RWPE2 (cell line): Measurements from ENCODE around the gene RNF38.
"Not testable (repeated sequence)": the region's sequence is repeated elsewhere in the genome, so short reads cannot be mapped to it uniquely, and the experiment has no call there.

Experiments
- ATAC-seq: fragments of 200-7000 bp; cut with Tn5 transposase; 3 replicates; pipeline ENCODE4 v1.9.1; 2021; ENCODE audit warnings: low read depth
- DNase-seq: peaks from one replicate; pipeline ENCODE4 v3.0.0-alpha.2; 2020; ENCODE audit warnings: low spot score
- H3K27ac ChIP-seq: fragments of 450-650 bp; 2 replicates; pipeline ENCODE4 v1.5.1; 2017; ENCODE audit warnings: mild to moderate bottlenecking; ENCODE audit not compliant: poor library complexity, severe bottlenecking
- H3K27me3 ChIP-seq: fragments of 250-450 bp; sonication (Bioruptor Pico); 2 replicates; pipeline ENCODE4 v1.5.1; 2021; ENCODE audit warnings: mild to moderate bottlenecking, moderate library complexity; ENCODE audit not compliant: insufficient read depth, poor library complexity, severe bottlenecking
- H3K36me3 ChIP-seq: fragments of 250-450 bp; sonication (Bioruptor Pico); 2 replicates; pipeline ENCODE4 v1.5.1; 2020; ENCODE audit warnings: low read depth, mild to moderate bottlenecking, moderate library complexity
- H3K4me1 ChIP-seq: fragments of 250-450 bp; sonication (Bioruptor Pico); 2 replicates; pipeline ENCODE4 v1.5.1; 2021; ENCODE audit warnings: mild to moderate bottlenecking, moderate library complexity; ENCODE audit not compliant: insufficient read depth, poor library complexity, severe bottlenecking
- H3K4me3 ChIP-seq: fragments of 250-450 bp; sonication (Bioruptor Pico); 2 replicates; pipeline ENCODE4 v1.5.1; 2021; ENCODE audit warnings: mild to moderate bottlenecking, moderate library complexity; ENCODE audit not compliant: severe bottlenecking
- H3K9me3 ChIP-seq: fragments of 250-450 bp; sonication (Bioruptor Pico); 2 replicates; pipeline ENCODE4 v1.5.1; 2021; ENCODE audit warnings: mild to moderate bottlenecking, moderate library complexity; ENCODE audit not compliant: severe bottlenecking
- TF ChIP-seq, protein P1 (sequence below): fragments of 450-650 bp; IDR thresholded peaks from one replicate; pipeline ENCODE4 v1.5.1; 2017; ENCODE audit warnings: mild to moderate bottlenecking, moderate library complexity; ENCODE audit not compliant: poor library complexity, severe bottlenecking

Gene RNF38

GRCh38 chr9:36400332-36401163, 479 bp upstream of the RNF38 start:
- DNase-seq = peak; percentile 86
- peaks cover 6% of the 10 kb centered on the region; the same call in 1 of the 2 replicates for H3K36me3 ChIP-seq
- H3K27ac ChIP-seq = peak overlapping the region; percentile 83
- peak; percentile 82 for ATAC-seq
- peak overlapping the region; percentile 66 for H3K4me3 ChIP-seq
- peaks cover 13% of the 10 kb centered on the region for H3K4me1 ChIP-seq
- H3K9me3 ChIP-seq = no peaks in the 10 kb centered on the region
- TF ChIP-seq, protein P1, sequence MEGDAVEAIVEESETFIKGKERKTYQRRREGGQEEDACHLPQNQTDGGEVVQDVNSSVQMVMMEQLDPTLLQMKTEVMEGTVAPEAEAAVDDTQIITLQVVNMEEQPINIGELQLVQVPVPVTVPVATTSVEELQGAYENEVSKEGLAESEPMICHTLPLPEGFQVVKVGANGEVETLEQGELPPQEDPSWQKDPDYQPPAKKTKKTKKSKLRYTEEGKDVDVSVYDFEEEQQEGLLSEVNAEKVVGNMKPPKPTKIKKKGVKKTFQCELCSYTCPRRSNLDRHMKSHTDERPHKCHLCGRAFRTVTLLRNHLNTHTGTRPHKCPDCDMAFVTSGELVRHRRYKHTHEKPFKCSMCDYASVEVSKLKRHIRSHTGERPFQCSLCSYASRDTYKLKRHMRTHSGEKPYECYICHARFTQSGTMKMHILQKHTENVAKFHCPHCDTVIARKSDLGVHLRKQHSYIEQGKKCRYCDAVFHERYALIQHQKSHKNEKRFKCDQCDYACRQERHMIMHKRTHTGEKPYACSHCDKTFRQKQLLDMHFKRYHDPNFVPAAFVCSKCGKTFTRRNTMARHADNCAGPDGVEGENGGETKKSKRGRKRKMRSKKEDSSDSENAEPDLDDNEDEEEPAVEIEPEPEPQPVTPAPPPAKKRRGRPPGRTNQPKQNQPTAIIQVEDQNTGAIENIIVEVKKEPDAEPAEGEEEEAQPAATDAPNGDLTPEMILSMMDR = no peak
- H3K27me3 ChIP-seq = no peaks in the 10 kb centered on the region

DNA sequence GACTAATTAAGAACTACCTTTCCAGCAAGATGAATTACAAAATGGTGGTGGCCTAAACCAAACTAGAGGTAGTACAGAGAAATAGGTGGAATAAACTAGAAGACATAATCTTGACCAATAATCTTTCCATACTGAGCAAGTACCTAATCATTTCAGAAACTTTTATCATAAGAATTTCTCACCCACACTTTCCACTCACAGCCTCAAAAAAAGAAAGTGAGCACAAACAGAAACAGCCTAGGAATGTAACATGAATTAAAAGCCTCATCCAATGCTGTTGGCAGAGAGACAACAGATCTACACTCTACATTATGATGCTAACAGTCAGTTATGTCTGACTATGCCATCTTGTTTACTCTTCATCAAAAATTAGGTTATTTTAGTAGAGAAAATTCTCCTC, 1.3 kb downstream of the RNF38 start:
- Histone ChIP-seq H3K9me3 (no peaks in the 10 kb centered on the region), H3K36me3 (peaks cover 6% of the 10 kb centered on the region; the same call in 1 of the 2 replicates), H3K4me3 (peak overlapping the region; percentile 66), H3K27me3 (no peaks in the 10 kb centered on the region), H3K4me1 (peaks cover 13% of the 10 kb centered on the region), H3K27ac (peak overlapping the region; percentile 83)
- ATAC-seq (no peak), DNase-seq (no peak)
- TF ChIP-seq, protein P1 = no peak

- H3K27ac ChIP-seq = no peak overlapping the region
- peaks cover 6% of the 10 kb centered on the region; the same call in 1 of the 2 replicates for H3K36me3 ChIP-seq
- no peak overlapping the region for H3K4me3 ChIP-seq
Measured at GRCh38 chr9:36396985-36397384, 3.1 kb downstream of the RNF38 start.

DNA sequence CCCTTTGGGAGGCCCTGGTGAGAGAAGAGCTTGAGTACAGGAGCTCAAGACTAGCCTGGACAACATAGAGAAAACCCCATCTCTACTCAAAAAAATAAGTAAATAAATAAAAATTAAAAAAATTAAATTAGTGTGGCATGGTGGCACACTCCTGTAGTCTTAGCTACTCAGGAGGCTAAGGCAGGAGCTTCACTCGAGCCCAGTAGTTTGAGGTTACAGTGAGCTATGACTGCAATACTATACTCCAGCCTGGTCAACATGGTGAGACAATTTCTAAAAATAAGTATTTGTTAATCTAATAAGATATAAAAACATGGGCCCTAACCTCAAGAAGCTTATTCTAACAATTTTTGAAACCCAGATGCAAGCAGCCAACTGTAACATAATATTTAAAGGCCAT, 7.6 kb downstream of the RNF38 start:
- no peaks in the 10 kb centered on the region for H3K9me3 ChIP-seq
- no peak for ATAC-seq
- H3K36me3 ChIP-seq = peaks cover 16% of the 10 kb centered on the region
- H3K27ac ChIP-seq = no peak overlapping the region
- peaks cover 4% of the 10 kb centered on the region for H3K4me1 ChIP-seq
- no peak overlapping the region for H3K4me3 ChIP-seq
- TF ChIP-seq, protein P1 = no peak
- H3K27me3 ChIP-seq = no peaks in the 10 kb centered on the region
- DNase-seq = no peak

More at GRCh38 chr9:36396985-36397384, 3.1 kb downstream of the RNF38 start:
- no peaks in the 10 kb centered on the region for H3K9me3 ChIP-seq
- H3K27me3 ChIP-seq = no peaks in the 10 kb centered on the region
- peaks cover 13% of the 10 kb centered on the region for H3K4me1 ChIP-seq
- no peak for DNase-seq
- no peak for ATAC-seq
- TF ChIP-seq, protein P1 = no peak

- peaks cover 32% of the 10 kb centered on the region for H3K36me3 ChIP-seq
- TF ChIP-seq, protein P1 = no peak
- no peaks in the 10 kb centered on the region for H3K27me3 ChIP-seq
- no peak overlapping the region for H3K27ac ChIP-seq
- H3K4me1 ChIP-seq = peaks cover 16% of the 10 kb centered on the region
- H3K4me3 ChIP-seq = no peak overlapping the region
- DNase-seq (no peak), ATAC-seq (no peak)
- no peaks in the 10 kb centered on the region for H3K9me3 ChIP-seq
Measured at GRCh38 chr9:36389590-36389989, 10.5 kb downstream of the RNF38 start.

- not testable (repeated sequence) for DNase-seq, H3K9me3 ChIP-seq, H3K27ac ChIP-seq, H3K27me3 ChIP-seq, H3K4me3 ChIP-seq
- peaks cover 16% of the 10 kb centered on the region for H3K4me1 ChIP-seq
- peak; percentile 90 for ATAC-seq
- peaks cover 32% of the 10 kb centered on the region for H3K36me3 ChIP-seq
Measured at GRCh38 chr9:36386396-36386965, 13.6 kb downstream of the RNF38 start.
